Measurements from ENCODE around the gene SPARC.
"Not testable (repeated sequence)": the region's sequence is repeated elsewhere in the genome, so short reads cannot be mapped to it uniquely, and the experiment has no call there.

SPARC gene

DNA sequence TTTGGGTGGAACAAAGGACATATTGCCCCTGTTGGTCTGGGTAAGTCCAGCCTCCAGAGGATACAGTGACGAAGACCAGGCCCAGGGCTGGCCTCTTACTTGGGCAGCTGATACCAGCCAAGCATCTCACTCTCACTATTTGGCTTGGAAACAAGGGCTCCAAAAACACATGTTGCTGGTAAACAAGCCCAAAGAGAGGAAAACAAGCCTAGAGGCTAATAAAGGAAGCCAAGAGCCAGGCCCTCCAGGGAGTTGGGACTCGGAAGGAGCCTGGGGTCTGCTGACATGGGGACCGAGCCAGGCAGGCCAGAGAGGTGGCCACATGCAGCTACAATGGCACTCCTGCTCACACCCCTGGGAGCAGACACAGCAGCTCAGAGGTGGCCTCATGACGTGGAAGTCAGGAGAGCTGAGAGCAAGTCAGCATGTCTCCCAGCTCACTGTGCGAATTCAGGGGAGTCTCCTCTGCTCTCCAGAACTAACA, 5.7 kb downstream of the SPARC start:
- DNase-seq, result no peak
- Histone ChIP-seq H3K27me3 (replicated peaks) (no peaks in the 10 kb centered on the region), H3K36me3 (replicated peaks) (peaks cover 90% of the 10 kb centered on the region), H3K27ac (peak overlapping the region; percentile 88), H3K4me3 (ENCODE audit: low read depth, low read length) (no peak overlapping the region)
- TF ChIP-seq, protein P1, sequence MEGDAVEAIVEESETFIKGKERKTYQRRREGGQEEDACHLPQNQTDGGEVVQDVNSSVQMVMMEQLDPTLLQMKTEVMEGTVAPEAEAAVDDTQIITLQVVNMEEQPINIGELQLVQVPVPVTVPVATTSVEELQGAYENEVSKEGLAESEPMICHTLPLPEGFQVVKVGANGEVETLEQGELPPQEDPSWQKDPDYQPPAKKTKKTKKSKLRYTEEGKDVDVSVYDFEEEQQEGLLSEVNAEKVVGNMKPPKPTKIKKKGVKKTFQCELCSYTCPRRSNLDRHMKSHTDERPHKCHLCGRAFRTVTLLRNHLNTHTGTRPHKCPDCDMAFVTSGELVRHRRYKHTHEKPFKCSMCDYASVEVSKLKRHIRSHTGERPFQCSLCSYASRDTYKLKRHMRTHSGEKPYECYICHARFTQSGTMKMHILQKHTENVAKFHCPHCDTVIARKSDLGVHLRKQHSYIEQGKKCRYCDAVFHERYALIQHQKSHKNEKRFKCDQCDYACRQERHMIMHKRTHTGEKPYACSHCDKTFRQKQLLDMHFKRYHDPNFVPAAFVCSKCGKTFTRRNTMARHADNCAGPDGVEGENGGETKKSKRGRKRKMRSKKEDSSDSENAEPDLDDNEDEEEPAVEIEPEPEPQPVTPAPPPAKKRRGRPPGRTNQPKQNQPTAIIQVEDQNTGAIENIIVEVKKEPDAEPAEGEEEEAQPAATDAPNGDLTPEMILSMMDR (IDR thresholded peaks at IDR 0.05; ENCODE audit: low read depth, low read length, missing control alignments), result no peak
- in situ Hi-C loops (cut with HindIII; ENCODE audit: low pct_ligation_motif_present, low sequenced_read_pairs), result no loop called here

DNA sequence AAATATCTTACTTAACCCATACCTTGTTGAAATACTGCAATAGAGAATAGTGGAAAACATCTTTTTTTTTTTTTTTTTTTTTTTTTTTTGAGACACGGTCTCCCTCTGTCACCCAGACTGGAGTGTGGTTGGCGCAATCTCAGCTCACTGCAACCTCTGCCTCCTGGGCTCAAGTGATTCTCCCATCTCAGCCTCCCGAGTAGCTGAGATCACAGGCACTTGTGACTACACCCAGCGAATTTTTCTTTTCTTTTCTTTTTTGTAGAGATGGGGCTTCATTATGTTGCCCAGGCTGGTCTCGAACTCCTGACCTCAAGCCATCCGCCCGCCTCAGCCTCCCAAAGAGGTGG, 6.6 kb downstream of the SPARC start:
- in situ Hi-C loops (cut with HindIII; ENCODE audit: low pct_ligation_motif_present, low sequenced_read_pairs); H3K27me3 ChIP-seq (replicated peaks); DNase-seq; H3K4me3 ChIP-seq (ENCODE audit: low read depth, low read length): not testable (repeated sequence)
- peak overlapping the region; percentile 88 for H3K27ac ChIP-seq
- H3K36me3 ChIP-seq (replicated peaks), result peaks cover 90% of the 10 kb centered on the region

DNA sequence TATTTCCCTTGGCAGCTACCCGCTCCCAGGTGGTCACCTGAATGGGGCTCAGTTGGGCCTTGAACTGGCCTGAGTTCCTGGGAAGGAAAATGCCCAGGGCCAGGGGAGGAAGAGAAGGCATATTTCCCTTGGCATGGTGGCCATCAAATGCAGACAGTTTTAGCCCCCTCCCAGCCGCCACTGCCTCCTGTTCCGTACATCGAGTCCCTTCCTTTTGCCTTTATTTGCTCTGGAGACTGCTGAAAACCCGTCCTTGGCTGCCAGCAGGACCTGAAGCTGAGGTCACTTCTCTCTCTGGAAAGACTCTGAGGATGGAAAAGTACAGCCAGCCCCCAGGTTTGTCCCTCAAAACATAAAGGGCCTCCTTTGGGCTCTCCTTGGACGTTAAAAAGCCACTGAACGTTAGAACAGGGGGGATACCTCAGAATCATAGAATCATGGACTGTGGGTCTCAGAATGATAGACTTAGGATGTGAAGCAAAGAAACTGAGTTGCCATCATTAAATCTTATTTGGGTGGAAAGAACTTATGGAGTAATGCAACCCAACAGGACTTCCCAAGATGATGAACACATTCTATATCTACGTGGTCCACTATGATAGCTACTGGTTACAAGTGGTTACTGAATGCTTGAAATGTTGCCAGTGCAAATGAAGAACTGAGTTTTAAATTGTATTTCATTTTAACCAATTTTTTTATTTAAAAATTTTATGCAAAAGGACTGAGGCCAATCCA, 7.1 kb downstream of the SPARC start:
- DNase-seq, result no peak
- Histone ChIP-seq H3K27ac (peak overlapping the region; percentile 72), H3K4me3 (ENCODE audit: low read depth, low read length) (no peak overlapping the region), H3K27me3 (replicated peaks) (no peaks in the 10 kb centered on the region), H3K36me3 (replicated peaks) (peaks cover 93% of the 10 kb centered on the region)
- in situ Hi-C loops (cut with HindIII; ENCODE audit: low pct_ligation_motif_present, low sequenced_read_pairs), result no loop called here
- TF ChIP-seq, protein P1 (IDR thresholded peaks at IDR 0.05; ENCODE audit: low read depth, low read length, missing control alignments), result no peak

- Histone ChIP-seq H3K36me3 (replicated peaks) (peaks cover 95% of the 10 kb centered on the region), H3K27me3 (replicated peaks) (no peaks in the 10 kb centered on the region), H3K27ac (peak overlapping the region; percentile 72), H3K4me3 (ENCODE audit: low read depth, low read length) (no peak overlapping the region)
- TF ChIP-seq, protein P1 (IDR thresholded peaks at IDR 0.05; ENCODE audit: low read depth, low read length, missing control alignments), result no peak
- DNase-seq, result no peak
- in situ Hi-C loops (cut with HindIII; ENCODE audit: low pct_ligation_motif_present, low sequenced_read_pairs), result no loop called here
These were observed 8.0 kb downstream of the SPARC start for GRCh38 chr5:151678713-151679112.

DNA sequence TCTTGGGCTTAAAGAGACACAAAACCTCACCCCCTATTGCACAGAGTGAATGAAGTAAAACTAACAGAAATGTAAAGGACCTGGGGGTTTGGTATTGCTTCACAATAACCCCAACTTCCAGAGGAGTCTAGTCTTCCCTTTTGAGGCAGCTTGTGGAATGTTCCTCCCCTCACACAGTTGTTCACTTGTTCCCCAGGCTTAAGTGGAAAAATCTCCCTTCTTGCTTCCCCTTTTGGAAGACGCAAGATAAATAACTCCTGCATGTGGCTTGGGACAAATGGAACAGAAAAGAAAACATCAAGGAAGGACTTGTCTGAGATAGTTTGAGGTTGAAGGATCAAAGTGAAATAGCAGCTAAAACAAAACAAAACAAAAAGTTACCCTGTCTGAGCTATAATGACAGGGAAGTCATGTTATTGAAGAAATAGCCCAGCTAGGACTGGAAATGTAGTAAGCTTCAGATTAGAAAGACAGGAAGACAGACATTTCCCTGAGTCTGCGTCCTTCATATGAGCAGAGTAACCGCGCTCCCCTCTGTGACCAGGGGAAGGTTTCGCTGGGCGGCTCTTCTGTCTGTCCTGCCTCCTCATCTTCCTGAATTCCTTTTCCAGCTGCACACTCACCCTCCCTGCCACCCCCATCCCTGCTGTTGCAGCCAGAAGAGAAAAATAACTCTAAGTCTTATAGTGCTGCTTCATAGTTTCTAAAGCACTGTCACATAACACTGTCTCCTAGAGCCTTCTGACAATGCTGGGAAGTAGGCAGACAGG, 8.8 kb downstream of the SPARC start:
- in situ Hi-C loops (cut with HindIII; ENCODE audit: low pct_ligation_motif_present, low sequenced_read_pairs), result no loop called here
- H3K27me3 ChIP-seq (replicated peaks), result no peaks in the 10 kb centered on the region
- TF ChIP-seq, protein P1 (IDR thresholded peaks at IDR 0.05; ENCODE audit: low read depth, low read length, missing control alignments), result no peak
- peaks cover 95% of the 10 kb centered on the region for H3K36me3 ChIP-seq (replicated peaks)
- peak overlapping the region; percentile 72 for H3K27ac ChIP-seq
- no peak overlapping the region for H3K4me3 ChIP-seq (ENCODE audit: low read depth, low read length)
- DNase-seq, result no peak

- Histone ChIP-seq H3K4me3 (ENCODE audit: low read depth, low read length) (no peak overlapping the region), H3K27ac (peak overlapping the region; percentile 72), H3K27me3 (replicated peaks) (no peaks in the 10 kb centered on the region), H3K36me3 (replicated peaks) (peaks cover 97% of the 10 kb centered on the region)
- in situ Hi-C loops (cut with HindIII; ENCODE audit: low pct_ligation_motif_present, low sequenced_read_pairs), result no loop called here
- no peak for DNase-seq
- TF ChIP-seq, protein P1 (IDR thresholded peaks at IDR 0.05; ENCODE audit: low read depth, low read length, missing control alignments), result no peak
These were observed 10.0 kb downstream of the SPARC start for GRCh38 chr5:151676719-151677118.

All from brain microvascular endothelial cell (primary cell).